Neural cell (in vitro differentiated cells): ENCODE results near the gene GTPBP3. TPM values are rescaled to one million over a fixed set of nuclear protein-coding genes. Genes with fewer than 3 reads are reported as not detected.

Source experiments
- H2AFZ ChIP-seq: fragments of 200-600, 300-800 bp; sonication (generic), shearing (Covaris generic); 2 replicates; pipeline ENCODE4 v1.6.0; 2014; ENCODE audit warnings: low read depth, mild to moderate bottlenecking, antibody characterized with exemption, low read length, moderate library complexity
- H3F3A ChIP-seq: fragments of 200-600 bp; shearing (Covaris generic); 2 replicates; pipeline ENCODE4 v1.6.1; 2016; ENCODE audit warnings: mild to moderate bottlenecking, moderate library complexity, mixed read lengths, antibody characterized with exemption, low read length; ENCODE audit not compliant: insufficient read depth, poor library complexity, severe bottlenecking
- H3K27ac ChIP-seq: fragments of 200-600, 300-800 bp; sonication (generic), shearing (Covaris generic); 2 replicates; pipeline ENCODE4 v1.5.1; 2014; ENCODE audit warnings: mild to moderate bottlenecking, low read length, moderate library complexity
- H3K27me3 ChIP-seq: fragments of 300-800, 200-600 bp; sonication (generic), shearing (Covaris generic); 2 replicates; pipeline ENCODE4 v1.6.0; 2014; ENCODE audit warnings: mild to moderate bottlenecking, low read depth, low read length, moderate library complexity; ENCODE audit not compliant: insufficient read depth
- H3K36me3 ChIP-seq: fragments of 300-800, 200-600 bp; sonication (generic), shearing (Covaris generic); 2 replicates; pipeline ENCODE4 v1.5.1; 2014; ENCODE audit warnings: mild to moderate bottlenecking, antibody characterized with exemption, low read length, moderate library complexity; ENCODE audit not compliant: insufficient read depth
- H3K4me2 ChIP-seq: fragments of 300-800, 200-600 bp; sonication (generic), shearing (Covaris generic); 2 replicates; pipeline ENCODE4 v1.6.0; 2014; ENCODE audit warnings: mild to moderate bottlenecking, low read length
- H3K4me3 ChIP-seq: fragments of 300-800, 200-600 bp; sonication (generic), shearing (Covaris generic); 2 replicates; pipeline ENCODE4 v1.5.1; 2014; ENCODE audit warnings: mild to moderate bottlenecking, low read length, moderate library complexity
- H3K79me2 ChIP-seq: fragments of 200-600 bp; shearing (Covaris generic); replicated peaks from 2 replicates; pipeline ENCODE4 v1.6.0; 2014; ENCODE audit warnings: mild to moderate bottlenecking, low read length, moderate library complexity; ENCODE audit not compliant: insufficient read depth
- H3K9ac ChIP-seq: fragments of 300-800, 200-600 bp; sonication (generic), shearing (Covaris generic); 2 replicates; pipeline ENCODE4 v1.6.1; 2016; ENCODE audit warnings: mild to moderate bottlenecking, low read length, mixed read lengths
- H3K9me2 ChIP-seq: fragments of 200-600 bp; shearing (Covaris generic); 2 replicates; pipeline ENCODE4 v1.6.1; 2016; ENCODE audit warnings: mild to moderate bottlenecking, low read length, mixed read lengths; ENCODE audit not compliant: insufficient read depth
- H3K9me3 ChIP-seq: fragments of 200-600, 300-800 bp; sonication (generic), shearing (Covaris generic); 2 replicates; pipeline ENCODE4 v1.6.1; 2016; ENCODE audit warnings: mild to moderate bottlenecking, mixed run types, low read length, moderate library complexity, mixed read lengths
- H4K20me1 ChIP-seq: fragments of 200-600 bp; shearing (Covaris generic); 2 replicates; pipeline ENCODE4 v1.6.1; 2016; ENCODE audit warnings: mild to moderate bottlenecking, mixed run types; ENCODE audit not compliant: insufficient read depth
- CTCF ChIP-seq: fragments of 450-650 bp; IDR thresholded peaks from 2 replicates; pipeline ENCODE4 v1.5.1; 2014; ENCODE audit warnings: antibody characterized with exemption, mild to moderate bottlenecking, moderate library complexity; ENCODE audit not compliant: poor library complexity, severe bottlenecking
- EP300 ChIP-seq: fragments of 450-650 bp; conservative IDR thresholded peaks from 2 replicates; pipeline ENCODE4 v1.6.1; 2014; ENCODE audit warnings: antibody characterized with exemption, mild to moderate bottlenecking, moderate library complexity; ENCODE audit not compliant: poor library complexity, severe bottlenecking
- EZH2 ChIP-seq: fragments of 200-600, 300-800 bp; shearing (Covaris generic), sonication (generic); IDR thresholded peaks from 2 replicates; pipeline ENCODE4 v1.6.1; 2014; ENCODE audit warnings: antibody characterized with exemption, low read length, borderline replicate concordance, mild to moderate bottlenecking; ENCODE audit not compliant: insufficient read depth, poor library complexity, severe bottlenecking
- MXI1 ChIP-seq: fragments of 450-650 bp; conservative IDR thresholded peaks from 2 replicates; pipeline ENCODE4 v1.6.1; 2014; ENCODE audit warnings: antibody characterized with exemption, mild to moderate bottlenecking; ENCODE audit not compliant: poor library complexity, severe bottlenecking
- POLR2AphosphoS5 ChIP-seq: IDR thresholded peaks from 2 replicates; pipeline ENCODE4 v1.6.1; 2012
- RAD21 ChIP-seq: fragments of 450-650 bp; conservative IDR thresholded peaks from 2 replicates; pipeline ENCODE4 v1.6.1; 2014; ENCODE audit warnings: antibody characterized with exemption, mild to moderate bottlenecking, moderate library complexity
- REST ChIP-seq: IDR thresholded peaks from 2 replicates; pipeline ENCODE4 v1.6.1; 2012; ENCODE audit warnings: borderline replicate concordance
- SMC3 ChIP-seq: fragments of 450-650 bp; conservative IDR thresholded peaks from 2 replicates; pipeline ENCODE4 v1.6.1; 2014; ENCODE audit warnings: antibody characterized with exemption, mild to moderate bottlenecking, moderate library complexity; ENCODE audit not compliant: poor library complexity
- TAF1 ChIP-seq: IDR thresholded peaks from 2 replicates; pipeline ENCODE4 v1.6.1; 2012; ENCODE audit warnings: low read depth
- polyA plus RNA-seq: library from polyadenylated mRNA; depleted of rRNA; stranded (reverse); fragments of >200 nt; gene quantifications from 2 replicates; pipeline ENCODE4 v1.2.3, GENCODE V29; 2014

The GTPBP3 gene
- polyA plus RNA-seq, 1 donor from 2014 or later = 25.6 TPM

GRCh38 chr19:17312189-17313113 is 24.9 kb upstream of the GTPBP3 start:
- no peaks in the 10 kb centered on the region for H3K36me3 ChIP-seq
- peaks cover 18% of the 10 kb centered on the region for H3K79me2 ChIP-seq

More at GRCh38 chr19:17312189-17313113, 24.9 kb upstream of the GTPBP3 start:
- TF ChIP-seq EZH2 (no peak), MXI1 (no peak), TAF1 (no peak), RAD21 (no peak), EP300 (no peak), CTCF (no peak), SMC3 (no peak), REST (no peak), POLR2AphosphoS5 (no peak)
- Histone ChIP-seq H3K4me3 (no peak overlapping the region), H3K9me2 (no peaks in the 10 kb centered on the region), H3K9ac (no peak overlapping the region), H3K9me3 (no peaks in the 10 kb centered on the region), H2AFZ (no peak overlapping the region), H3F3A (no peaks in the 10 kb centered on the region), H3K27ac (no peak overlapping the region), H3K4me2 (no peak overlapping the region), H4K20me1 (no peaks in the 10 kb centered on the region), H3K27me3 (no peaks in the 10 kb centered on the region)
